ENCODE results near the gene RAB25.
"Not testable (repeated sequence)": the region's sequence is repeated elsewhere in the genome, so short reads cannot be mapped to it uniquely, and the experiment has no call there.

The RAB25 gene

GRCh38 chr1:156055281-156056048 lies 5.5 kb upstream of the RAB25 start:
- DNase-seq, result no peak

GRCh38 chr1:156056326-156056849 lies 4.6 kb upstream of the RAB25 start:
- no peak for DNase-seq

GRCh38 chr1:156062189-156062588 lies 1.2 kb downstream of the RAB25 start:
- no peak for DNase-seq

- DNase-seq, result no peak
Observed at GRCh38 chr1:156063997-156064285, 3.0 kb downstream of the RAB25 start.

- no peak for DNase-seq
Observed at GRCh38 chr1:156064615-156065014, 3.7 kb downstream of the RAB25 start.

- DNase-seq, result no peak
Observed at GRCh38 chr1:156065212-156065611, 4.3 kb downstream of the RAB25 start.

- DNase-seq, result no peak
Observed at GRCh38 chr1:156065871-156066270, 4.9 kb downstream of the RAB25 start.

GRCh38 chr1:156067262-156067661 lies 6.3 kb downstream of the RAB25 start:
- DNase-seq, result no peak

GRCh38 chr1:156069490-156070455 lies 8.8 kb downstream of the RAB25 start:
- no peak for DNase-seq

- DNase-seq, result no peak
Observed at GRCh38 chr1:156070548-156070947, 9.6 kb downstream of the RAB25 start.

- DNase-seq, result not testable (repeated sequence)
Observed at GRCh38 chr1:156071332-156071816, 10.4 kb downstream of the RAB25 start.

GRCh38 chr1:156072251-156072650 lies 11.3 kb downstream of the RAB25 start:
- DNase-seq, result no peak

GRCh38 chr1:156073110-156073687 lies 12.2 kb downstream of the RAB25 start:
- DNase-seq, result no peak

GRCh38 chr1:156073740-156074139 lies 12.8 kb downstream of the RAB25 start:
- no peak for DNase-seq

GRCh38 chr1:156074661-156075060 lies 13.7 kb downstream of the RAB25 start:
- no peak for DNase-seq

- DNase-seq, result no peak
Observed at GRCh38 chr1:156075162-156075561, 14.2 kb downstream of the RAB25 start.

- DNase-seq, result no peak
Observed at GRCh38 chr1:156075775-156076204, 14.8 kb downstream of the RAB25 start.

- DNase-seq, result no peak
Observed at GRCh38 chr1:156076609-156077429, 15.9 kb downstream of the RAB25 start.

- no peak for DNase-seq
Observed at GRCh38 chr1:156077430-156077760, 16.4 kb downstream of the RAB25 start.

GRCh38 chr1:156078728-156079127 lies 17.8 kb downstream of the RAB25 start:
- DNase-seq, result no peak

GRCh38 chr1:156079762-156080161 lies 18.8 kb downstream of the RAB25 start:
- no peak for DNase-seq

GRCh38 chr1:156080241-156080862 lies 19.4 kb downstream of the RAB25 start:
- DNase-seq, result no peak

Data from stimulated activated CD4-positive, alpha-beta T cell treated with anti-CD3 and anti-CD28 coated beads, Interleukin-12 subunit alpha, Interleukin-12 subunit beta, amount 100 ng/mL, for 4 hours (primary cell).